GM21381 (cell line): Measurements from ENCODE around the gene PANX2.
"Not testable (repeated sequence)": the region's sequence is repeated elsewhere in the genome, so short reads cannot be mapped to it uniquely, and the experiment has no call there.

Source experiments
- ATAC-seq: cut with Tn5 transposase; IDR thresholded peaks from one replicate; pipeline ENCODE4 v1.9.1; 2021; ENCODE audit warnings: mild to moderate bottlenecking, moderate library complexity; ENCODE audit not compliant: unreplicated experiment

PANX2 gene, protein sequence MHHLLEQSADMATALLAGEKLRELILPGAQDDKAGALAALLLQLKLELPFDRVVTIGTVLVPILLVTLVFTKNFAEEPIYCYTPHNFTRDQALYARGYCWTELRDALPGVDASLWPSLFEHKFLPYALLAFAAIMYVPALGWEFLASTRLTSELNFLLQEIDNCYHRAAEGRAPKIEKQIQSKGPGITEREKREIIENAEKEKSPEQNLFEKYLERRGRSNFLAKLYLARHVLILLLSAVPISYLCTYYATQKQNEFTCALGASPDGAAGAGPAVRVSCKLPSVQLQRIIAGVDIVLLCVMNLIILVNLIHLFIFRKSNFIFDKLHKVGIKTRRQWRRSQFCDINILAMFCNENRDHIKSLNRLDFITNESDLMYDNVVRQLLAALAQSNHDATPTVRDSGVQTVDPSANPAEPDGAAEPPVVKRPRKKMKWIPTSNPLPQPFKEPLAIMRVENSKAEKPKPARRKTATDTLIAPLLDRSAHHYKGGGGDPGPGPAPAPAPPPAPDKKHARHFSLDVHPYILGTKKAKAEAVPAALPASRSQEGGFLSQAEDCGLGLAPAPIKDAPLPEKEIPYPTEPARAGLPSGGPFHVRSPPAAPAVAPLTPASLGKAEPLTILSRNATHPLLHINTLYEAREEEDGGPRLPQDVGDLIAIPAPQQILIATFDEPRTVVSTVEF

DNA sequence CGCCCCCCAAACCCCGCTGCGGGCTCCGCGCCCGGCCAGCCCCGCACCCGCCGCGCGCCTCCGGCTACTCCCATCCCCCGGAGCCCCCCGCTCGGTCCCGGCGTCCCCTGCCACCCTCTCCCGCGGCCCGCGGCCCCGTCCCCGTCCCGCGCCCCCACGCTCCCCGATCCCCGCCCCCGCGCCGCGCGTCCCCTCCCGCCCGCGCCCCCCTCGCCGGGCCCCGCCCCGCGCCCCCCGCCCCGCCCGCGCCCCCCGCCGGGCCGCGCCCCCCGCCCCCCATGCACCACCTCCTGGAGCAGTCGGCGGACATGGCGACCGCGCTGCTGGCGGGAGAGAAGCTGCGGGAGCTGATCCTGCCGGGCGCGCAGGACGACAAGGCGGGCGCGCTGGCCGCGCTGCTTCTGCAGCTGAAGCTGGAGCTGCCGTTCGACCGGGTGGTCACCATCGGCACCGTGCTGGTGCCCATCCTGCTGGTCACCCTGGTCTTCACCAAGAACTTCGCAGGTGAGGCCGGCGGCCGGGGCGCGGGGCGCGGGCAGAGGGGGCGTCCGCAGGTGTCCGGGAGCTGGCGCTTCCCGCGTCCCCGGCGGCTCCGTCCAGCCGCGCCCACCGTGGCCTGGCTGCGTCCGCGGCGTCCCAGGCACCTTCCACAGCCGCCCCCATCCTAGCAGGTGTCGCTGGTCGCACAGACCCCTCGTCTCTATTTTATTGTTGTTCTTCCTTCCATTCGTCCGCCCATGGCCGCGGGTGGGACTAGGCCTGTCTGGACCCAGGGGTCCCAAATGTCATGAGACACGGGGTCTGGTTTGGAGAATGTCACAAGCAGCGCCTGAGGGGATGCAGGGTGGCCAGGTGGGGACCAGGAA, at the start of gene PANX2:
TSS of gene PANX2 (plus strand) at position 279 of the 866 bp plus-strand sequence. CDS start at position 279, 0 bp downstream.
- no peak for ATAC-seq

DNA sequence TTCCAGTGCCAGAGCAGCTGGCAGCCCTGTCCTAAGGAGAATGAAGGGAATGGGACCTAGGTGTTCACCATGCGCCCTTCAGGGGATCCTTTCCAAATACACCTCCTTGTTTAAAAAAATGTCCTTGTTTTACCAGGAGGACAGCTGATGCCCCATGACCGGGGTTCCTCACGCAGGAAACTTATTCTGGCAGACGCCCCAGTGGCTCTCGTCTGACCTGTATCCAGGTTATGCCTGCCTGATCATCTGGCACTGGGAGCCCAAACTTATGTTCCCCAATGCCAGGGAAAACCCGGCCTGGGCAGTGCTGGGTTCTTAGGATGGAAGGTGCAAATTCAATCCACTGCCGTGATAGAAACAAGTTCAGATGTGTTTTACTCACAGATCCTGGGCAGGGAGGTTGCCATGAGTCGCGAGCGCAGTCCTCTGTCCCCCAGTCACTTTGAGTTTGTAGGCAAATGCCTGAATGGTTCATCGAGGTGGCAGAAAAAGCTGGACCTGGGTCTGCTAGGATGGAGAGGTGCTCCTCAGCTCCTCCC, 49.3 kb upstream of the PANX2 start:
- no peak for ATAC-seq

DNA sequence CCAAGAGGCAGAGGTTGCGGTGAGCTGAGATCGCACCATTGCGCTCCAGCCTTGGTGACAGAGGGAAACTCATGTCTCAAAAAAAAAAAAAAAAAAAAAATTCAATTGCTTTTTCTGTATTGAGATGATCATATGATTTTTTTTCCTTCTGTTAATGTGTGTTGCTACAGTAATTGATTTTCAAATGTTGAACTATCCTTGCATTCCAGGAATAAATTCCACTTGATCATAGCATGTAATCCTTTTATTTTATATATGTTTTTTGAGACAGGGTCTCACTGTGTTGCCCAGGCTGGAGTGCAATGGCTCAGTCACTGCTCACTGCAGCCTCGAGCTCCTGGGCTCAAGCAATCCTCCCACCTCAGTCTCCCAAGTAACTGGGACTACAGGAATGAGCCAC, 47.4 kb upstream of the PANX2 start:
- ATAC-seq = no peak

DNA sequence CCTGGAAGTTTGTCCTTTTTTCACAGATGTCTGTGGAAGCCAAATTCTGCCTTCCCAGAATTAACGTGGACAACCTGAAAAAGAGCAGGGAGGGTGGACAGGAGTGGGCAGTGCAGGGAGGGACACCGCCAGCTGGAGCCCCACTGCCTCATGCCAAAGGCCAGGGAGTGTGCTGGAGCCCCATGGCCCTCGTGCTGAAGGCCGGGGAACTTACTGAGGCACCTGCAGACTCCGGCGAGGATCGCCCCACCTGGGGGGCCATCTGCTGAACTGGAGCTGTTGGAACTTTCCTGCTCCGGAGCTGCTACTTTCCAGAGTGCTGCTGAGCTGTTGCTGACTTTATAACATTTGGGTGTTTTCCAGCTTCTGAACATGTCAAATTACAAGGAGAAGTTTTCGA, 45.5 kb upstream of the PANX2 start:
- ATAC-seq = no peak

DNA sequence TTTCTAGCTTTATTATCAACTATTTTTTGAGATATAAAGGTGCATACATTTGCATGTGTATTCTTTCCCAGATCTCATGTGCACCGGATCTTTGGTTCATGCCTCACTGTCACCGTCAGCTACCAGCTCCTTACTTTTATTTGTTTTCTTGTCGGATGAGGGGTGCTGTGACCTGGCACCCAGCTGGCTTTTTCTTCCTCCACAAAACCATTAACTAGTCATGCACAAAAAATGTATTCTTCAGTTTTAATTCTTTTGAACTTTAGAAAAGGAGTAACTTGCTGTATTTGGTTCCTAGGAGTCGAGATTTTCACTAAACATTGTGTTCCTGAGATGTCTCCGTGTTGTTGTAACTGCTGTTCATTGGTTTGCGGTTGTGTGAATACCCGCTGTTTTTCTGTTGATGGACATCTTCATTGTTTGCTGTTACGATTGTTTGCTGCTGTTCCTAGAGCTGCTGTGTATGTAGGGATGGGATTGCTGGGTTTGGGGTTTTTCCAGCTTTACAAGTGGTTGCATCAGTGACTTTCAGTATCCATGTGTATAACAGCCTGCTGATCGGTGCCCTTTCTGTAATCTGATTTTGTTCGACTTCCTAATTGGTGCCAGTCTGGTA, 41.3 kb upstream of the PANX2 start:
- ATAC-seq = no peak

DNA sequence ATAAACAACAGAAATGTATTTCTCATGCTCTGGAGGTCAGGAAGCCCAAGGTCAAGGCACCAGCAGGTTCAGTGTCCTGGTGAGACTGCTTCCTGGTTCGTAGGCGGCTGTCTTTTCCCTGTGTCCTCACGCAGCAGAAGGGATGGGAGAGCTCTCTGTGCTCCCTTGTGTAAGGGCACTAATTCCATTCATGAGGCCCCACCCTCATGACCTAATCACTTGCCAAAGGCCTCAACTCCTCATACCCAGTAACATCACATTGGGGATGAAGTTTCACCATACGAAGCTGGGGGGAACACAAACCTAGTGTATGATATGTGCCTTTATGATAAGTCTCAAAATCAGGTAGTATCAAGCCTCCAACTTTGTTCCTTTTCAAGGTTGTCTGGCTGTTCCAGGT, 38.6 kb upstream of the PANX2 start:
- no peak for ATAC-seq

DNA sequence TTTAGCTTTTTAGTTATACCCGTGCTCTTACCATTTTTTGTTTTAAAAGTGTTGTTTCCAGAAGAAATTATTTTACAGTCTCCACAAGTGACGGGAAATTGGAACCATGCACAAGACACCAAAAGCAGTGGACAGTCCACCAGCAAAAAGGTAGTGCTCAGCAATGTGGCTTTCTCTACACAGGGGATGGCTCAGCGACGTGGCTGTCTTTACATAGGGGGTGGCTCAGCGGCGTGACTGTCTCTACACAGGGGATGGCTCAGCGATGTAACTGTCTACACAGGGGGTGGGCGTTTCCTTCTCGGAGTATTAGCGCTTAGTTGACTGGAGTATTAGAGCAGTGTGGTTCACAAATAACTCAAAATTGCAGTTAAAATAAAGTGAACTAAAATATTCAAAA, 36.0 kb upstream of the PANX2 start:
- ATAC-seq = no peak

DNA sequence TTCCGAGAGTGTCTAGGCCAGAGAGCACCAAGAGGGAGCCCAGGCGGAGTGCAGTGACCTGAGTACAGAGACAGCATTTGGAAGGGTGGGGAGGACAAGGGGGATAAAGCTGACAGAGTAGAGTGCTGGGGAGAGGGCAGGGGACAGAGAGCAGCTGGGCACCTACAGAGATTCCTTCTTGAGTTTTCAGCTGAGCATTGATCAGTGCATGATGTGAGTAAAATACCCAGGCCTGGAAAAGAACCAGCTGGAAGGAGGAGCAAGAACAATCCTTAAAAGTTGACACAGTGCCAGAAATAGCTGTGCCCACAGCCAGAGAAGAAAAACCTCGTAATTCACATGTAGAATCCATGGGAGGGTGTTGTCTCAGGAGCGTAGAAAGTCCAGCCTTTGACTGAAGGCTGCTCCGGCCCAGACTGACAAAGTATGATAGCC, 33.9 kb upstream of the PANX2 start:
- no peak for ATAC-seq

DNA sequence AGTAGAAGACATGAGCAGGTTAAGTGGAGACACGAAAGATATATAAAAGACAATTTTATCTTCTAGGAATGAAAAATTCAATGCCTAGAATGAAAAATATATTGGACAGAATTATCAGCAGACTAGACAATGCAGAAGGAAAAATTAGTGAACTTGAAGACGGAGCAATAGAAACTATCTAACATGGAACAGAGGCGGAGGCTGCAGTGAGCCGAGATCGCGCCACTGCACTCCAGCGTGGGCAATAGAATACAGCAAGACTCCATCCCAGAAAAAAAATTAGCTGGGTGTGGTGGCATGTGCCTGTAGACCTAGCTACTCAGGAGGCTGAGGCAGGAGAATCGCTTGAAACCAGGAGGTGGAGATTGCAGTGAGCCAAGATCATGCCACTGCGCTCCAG, 33.3 kb upstream of the PANX2 start:
- not testable (repeated sequence) for ATAC-seq

DNA sequence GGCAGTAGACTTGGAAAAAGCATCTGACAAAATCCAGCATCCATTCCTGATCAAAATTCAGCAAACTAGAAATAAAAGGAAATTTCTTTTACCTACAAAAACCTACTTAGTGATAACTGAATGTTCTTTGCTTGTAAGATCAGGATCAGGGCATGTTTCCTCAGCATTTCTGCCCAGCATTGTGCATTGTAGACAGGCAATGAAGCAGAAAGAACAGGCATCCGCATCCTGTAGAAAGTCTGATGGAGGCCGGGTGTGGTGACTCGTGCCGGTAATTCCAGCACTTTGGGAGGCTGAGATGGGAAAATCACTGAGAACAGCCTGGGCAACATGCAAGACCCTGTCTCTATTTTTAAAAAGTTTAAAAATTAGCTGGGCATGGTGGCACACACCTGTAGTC, 32.5 kb upstream of the PANX2 start:
- ATAC-seq = no peak

DNA sequence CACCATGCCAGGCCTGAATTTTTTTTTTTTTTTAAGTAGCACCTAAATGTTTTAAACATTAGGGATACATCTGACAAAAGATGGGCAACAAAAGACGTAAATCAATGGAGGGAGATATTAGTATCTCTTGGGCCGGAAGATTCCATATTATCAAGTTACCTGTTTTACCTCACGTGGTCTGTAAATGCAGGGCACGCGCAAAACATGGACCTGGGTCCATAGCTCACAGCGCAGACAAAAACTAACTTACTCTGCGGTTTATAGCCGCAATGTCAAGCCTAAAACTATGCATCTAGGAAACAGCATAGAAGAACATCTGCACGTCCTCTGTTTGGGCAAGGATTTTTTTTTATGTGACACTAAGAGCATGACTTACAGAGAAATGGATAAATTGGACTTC, 31.5 kb upstream of the PANX2 start:
- no peak for ATAC-seq

DNA sequence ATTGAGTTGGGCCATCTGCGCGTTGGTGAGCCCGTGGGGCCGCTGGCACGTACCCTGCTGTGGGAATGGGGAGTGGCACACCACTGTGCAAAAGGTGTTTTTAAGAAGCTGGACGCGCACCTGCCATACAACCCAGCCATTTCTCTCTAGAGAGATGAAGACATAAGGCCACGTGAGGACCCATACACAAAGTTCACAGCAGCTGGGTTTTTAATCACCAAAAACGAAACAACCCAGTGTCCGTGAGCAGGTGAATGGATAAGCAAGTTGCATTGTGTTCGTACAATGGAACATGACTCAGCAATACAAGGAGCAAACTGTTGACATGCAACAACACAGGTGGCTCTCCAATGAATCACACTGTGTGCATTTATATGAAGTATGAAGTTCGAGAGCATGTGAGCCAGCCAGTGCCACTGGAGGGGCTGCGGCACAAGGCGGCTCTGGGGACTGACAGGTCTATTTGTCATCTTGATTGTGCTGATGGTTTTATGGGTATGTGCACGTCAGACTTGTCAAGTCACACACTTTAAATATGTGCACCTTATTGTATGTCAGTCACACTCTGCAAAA, 30.6 kb upstream of the PANX2 start:
- ATAC-seq = no peak

DNA sequence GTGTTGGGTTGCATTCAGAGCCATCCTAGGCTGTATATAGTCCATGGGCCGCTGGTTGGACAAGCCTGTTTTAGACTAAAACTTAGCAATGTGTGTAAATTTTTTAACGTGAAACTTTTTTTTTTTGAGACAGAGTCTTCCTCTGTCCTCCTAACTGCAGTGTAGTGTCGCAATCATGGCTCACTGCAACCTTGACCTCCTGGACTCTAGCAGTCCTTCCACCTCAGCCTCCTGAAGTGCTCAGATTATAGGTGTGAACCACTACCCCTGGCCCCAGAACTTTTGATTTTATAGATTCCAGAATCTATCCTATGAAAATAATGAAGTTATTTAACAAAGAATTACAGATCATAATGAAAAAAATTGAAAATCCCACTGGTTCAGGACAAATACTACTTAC, 29.9 kb upstream of the PANX2 start:
- ATAC-seq = no peak

DNA sequence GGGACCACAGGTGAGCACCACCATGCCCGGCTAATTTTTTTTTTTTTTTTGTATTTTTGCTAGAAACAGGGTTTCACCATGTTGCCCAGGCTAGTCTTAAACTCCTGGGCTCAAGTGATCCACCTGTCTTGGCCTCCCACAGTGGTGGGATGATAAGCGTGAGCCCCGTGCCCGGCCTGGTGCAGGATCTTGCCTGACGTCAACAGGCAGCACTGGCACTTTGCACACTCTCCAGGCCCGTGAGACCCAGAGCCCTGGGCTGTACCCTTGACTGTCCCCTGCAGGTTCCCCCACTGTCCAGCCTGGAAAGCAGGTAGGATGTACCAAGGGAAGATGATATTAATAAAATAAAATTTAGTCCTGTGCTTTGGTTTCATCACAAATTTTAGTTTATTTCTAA, 29.1 kb upstream of the PANX2 start:
- no peak for ATAC-seq

DNA sequence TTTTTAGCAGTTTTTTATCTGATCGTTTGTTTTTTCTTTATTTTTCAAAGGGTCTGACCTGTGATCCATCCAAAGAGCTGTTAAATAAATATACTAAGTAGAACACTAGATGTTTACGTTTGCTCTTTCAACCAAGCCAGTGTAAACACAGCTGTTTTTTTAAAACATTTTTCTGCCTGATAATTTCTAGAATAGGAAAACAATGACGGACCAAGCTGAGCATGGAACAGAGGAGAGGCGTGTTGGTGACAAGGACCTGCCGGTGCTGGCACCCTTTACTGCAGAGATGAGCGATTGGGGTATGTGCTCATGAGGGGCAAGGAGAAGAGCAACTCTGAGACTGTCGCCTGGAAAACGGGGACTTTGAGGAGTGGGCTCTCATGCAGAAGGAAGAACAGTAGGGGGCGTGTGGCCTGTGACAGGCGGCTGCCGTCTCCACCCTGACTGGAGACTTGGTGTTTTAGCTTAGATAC, 28.6 kb upstream of the PANX2 start:
- ATAC-seq = no peak

DNA sequence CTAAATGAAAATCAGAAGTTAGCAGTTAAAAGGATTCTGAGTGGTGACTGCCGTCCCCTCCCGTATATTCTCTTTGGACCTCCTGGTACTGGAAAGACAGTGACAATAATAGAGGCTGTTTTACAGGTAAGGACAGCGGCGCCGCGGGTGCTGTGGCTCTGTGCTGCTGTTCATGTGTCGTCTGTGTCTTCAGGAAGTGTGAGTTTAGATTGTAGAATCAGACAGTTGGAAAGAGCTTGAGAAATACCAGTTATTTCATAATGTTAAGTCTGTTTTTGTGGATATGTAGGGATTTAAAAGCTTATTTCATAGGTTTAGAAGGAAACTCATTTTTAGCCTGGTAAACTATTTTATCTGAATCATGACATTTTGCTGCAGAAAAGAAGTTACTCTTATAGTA, 27.4 kb upstream of the PANX2 start:
- no peak for ATAC-seq

DNA sequence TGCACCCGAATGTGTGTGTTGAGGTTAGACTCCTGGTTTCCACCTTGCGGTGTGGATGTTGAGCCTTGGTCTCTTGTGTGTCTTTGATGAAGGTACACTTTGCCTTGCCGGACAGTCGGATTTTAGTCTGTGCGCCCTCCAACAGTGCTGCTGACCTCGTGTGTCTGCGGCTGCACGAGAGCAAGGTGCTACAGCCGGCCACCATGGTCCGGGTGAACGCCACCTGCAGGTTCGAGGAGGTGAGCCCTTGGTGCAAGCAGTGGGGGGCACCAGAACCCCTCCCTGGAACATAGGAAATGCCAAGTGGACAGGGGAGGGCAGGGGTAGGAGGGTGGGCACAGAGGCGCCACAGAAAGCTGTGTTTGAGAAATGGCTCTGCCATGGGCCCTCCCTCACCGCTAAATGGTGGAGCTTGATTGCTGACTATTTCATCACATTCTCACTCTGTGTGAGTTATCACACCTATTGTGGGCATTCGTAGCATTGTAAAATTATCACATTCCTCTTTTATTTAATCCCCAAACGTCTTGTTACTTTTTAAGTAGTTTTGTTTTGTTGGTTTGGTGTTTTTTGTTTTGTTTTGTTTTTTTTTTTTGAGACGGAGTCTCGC, 26.4 kb upstream of the PANX2 start:
- no peak for ATAC-seq

DNA sequence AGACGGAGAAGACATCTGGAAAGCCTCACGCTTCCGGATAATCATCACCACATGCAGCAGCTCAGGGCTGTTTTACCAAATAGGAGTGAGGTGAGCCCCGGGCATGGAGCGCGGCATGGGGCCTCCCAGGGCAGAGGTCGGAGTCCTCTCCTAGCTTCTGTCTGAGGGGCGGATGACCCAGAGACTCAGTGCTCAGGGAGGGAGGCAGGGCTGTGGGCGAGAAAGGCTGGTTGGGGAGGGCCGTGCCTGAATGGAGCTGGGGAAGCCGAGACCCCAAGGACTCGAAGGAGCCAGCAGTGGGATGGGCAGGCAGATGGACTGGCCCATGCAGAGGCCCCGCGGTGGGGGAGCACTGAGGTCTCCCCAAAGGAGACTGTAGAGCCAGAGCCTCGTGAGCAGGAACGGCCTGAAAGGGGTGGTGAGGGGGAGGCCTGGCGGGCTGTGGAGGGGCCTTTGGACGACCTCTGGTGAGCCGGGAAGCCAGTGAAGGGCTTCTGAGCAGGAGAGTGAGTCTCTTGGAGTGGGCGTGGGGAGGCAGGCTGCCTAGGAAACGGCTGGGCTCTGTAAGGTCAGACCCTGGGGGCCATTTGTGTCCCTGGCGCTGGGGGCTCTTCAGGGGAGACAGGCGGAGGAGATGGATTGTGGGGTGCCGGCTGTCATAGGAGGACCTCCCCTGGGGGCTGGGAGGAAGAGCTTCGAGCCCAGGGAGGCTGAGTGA, 24.7 kb upstream of the PANX2 start:
- no peak for ATAC-seq
